Skin of body (tissue), 2 donors: Measurements from ENCODE around the gene CST7. TPM values are rescaled to one million over a fixed set of nuclear protein-coding genes. Genes with fewer than 3 reads are reported as not detected.
A peak's percentile ranks its signal among the peaks of the same experiment; 100 is the strongest.

Source experiments
- DNase-seq: peaks from one replicate; lab custom pipeline; 2025; lab: John Stamatoyannopoulos, UW
- total RNA-seq: library from RNA; depleted of rRNA; stranded (reverse); fragments of >200 nt; gene quantifications from one replicate; pipeline ENCODE4 v1.2.3, GENCODE V29; 2014

The CST7 gene
- total RNA-seq, 1 donor from 2014 or later: 9.4 TPM

DNA sequence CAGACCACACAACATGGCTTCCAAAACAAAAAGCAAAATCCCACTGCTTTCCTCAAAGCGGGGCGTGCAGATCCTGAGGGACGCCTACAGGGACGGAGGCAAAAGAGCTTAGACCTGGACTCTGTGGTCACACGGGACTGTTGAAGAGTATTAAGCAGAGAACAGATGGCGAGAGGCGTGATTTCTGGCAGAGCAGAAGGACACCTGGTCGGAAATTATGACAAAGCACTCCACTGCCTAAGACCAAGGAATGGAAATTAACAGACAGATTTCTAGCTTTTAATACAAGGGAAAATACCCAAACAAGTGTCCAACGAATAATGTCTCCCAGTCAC lies 15.4 kb downstream of the CST7 start:
- peak; percentile 11 for DNase-seq

DNA sequence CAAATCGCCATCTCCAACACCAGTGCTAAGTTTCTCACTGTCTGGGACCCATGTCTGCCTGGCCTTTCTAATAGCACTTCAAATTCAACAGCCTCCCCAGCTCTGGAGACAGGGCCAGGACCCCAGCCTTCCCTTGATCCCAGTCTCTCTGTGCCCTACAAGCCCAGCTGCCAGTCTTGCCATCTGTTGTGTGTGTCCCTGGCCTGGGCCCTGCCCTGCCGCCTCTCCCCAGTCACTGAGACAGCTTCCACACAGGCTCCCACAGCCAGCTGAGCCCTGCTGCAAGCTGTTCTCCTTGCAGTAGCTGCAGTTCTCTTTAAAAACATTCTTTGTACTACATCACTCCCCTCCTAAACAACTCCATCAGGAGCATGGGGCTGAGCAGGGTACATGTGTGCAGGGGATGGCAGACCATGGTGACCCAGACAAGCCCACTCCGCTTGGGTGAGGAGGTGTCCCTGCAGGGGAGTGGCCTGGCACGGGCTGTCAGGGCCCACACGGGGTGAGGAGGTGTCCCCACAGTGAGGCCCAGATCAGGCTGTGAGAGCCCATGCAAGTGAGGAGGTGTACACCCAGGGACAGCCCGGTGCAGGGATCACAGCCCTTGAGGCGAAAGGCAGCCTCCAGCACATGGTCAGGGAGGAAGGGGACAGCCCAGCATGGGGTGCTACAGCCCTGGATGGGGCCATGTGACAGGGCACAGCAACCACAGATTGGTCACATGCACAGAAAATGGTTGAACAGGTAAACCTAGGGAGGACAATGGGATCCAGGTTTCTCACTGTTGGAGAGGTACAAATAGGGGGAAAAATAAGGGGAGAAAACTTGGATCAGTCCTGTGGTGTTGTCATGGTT lies 16.2 kb downstream of the CST7 start:
- no peak for DNase-seq

DNA sequence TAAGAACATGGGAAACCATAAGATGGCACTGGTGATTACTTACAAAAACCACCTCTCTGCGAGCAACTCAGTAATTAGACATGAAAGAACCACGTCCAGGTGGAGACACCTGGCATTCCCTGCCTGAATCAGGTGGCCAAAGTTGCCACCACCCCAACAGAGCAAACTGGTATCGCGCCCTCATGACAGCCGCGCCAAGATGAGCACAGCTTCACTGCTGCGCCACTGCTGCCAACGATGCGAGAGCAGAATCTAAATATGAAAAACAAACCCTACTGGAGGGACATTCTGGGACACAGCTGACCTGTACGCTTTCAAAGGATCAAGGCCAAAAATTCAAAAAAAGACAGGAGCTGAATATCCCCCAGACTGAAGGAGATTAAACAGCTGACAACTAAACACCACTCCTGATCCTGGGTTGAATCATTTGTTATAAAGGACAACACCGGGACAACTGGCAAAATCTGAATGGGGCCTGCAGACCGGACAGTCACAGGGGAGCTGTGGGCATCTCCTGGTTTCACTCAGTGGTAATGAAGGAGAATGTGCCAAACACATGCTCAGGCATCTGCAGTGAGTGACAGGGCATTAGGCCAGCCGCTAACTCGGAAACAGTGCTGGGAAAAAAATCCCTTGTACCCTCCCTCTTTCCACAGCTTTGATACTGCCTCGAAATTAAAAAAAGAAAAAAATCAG lies 17.4 kb downstream of the CST7 start:
- no peak for DNase-seq

DNA sequence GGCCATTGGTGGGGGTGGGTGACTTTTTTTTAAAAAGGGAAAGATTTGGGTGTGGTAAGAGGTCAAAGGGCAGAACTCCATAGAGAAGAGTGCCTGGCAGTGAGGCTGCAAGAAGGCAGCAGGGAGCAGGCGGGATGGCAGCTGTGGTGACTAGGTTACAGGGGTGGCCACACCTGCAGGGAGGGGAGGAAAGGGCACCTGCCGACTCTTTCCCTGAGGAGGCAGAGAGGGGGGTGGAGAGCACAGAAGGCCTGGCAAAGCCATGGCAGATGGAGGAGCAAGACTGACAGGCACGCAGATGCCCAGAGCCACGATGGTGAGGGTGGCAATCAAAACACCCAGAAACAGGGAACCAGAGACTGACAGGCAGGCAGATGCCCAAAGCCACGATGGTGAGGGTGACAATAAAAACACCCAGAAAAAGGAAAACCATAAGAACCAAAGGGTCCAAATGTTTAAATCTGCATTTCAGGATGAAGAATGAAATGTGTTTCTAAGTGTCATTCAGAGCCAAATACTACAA lies 19.3 kb downstream of the CST7 start:
- no peak for DNase-seq

DNA sequence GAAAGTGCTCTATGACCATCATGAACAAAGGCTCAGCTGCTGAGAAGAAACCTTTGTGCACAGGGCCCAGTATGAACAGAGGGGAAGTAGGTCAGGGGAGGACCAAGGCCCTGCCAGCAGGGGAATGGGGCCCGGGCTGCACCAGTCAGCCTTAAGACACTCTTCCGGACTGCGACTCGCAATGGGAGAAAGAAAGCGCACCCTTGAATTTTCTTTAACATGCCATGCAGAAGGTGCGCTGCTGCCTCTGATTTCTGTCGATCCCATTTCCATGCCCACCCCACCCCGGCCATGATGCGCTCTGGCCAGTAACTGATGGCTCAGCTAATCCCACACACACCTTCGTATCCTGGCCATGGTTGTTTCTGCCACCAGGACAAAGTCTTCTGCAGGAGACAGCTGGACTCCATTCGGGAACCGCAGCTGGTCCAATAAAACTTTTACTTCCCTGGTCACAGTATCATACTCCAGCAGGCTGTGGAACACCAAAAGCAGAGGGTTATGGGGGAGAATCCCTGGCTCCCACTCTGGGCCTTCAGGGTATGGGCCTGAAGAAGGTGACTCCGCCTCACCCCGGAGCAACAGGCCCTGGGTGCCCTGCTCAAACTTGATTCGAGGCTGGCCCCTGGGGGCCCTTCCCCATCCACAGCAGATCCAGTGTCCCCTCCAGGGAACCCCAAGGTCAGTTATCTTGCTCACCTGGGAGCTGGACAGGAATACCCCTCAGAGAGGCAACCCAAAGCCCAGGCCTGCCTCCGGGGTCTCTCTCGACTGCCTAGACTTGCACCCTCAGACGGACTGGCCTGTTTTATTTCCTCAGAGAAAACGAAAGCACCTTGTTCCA lies 20.3 kb downstream of the CST7 start:
- DNase-seq: no peak

DNA sequence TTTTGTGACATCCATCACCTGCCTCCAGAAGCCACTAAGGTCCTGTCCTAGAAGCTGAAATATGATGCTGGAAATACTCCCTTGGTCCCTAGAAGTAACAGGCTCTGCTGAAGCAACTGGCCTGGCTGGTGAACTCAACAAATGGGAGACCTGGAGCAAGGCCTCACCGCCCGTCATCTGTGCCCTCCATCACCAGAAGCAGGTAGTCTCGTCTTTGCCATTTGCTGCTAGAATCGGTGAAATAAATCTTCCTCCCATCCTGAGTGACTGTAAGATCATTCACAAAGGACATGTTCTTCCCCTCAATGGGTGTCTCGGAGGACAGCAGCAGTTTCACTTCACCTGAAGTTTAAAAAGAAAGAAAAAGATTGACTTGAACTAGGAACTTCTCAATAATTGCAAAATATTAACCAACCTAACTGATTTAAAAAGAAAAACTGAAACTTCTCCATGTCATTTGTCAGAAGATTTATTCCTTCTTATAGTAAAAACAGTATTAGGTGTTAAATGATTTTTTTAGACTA lies 21.0 kb downstream of the CST7 start:
- DNase-seq: no peak

DNA sequence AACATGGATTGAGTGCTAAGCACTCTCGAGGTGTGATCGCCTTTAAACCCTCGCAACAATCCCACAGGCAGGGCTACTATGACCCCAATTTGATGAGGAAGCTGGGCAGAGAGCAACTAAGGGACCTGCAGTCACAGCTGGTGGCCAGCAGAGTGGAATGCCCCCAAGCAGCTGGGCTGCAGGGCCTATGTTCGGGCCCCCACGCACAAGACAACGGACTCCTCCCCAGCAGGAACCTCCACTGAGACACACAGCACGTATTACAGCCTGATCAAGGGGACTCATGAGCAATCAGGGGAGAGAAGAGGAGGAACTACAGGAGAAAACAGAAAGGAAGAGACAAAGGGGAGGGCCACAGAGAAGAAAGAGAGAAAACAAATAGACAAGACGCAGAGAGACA lies 21.7 kb downstream of the CST7 start:
- no peak for DNase-seq

DNA sequence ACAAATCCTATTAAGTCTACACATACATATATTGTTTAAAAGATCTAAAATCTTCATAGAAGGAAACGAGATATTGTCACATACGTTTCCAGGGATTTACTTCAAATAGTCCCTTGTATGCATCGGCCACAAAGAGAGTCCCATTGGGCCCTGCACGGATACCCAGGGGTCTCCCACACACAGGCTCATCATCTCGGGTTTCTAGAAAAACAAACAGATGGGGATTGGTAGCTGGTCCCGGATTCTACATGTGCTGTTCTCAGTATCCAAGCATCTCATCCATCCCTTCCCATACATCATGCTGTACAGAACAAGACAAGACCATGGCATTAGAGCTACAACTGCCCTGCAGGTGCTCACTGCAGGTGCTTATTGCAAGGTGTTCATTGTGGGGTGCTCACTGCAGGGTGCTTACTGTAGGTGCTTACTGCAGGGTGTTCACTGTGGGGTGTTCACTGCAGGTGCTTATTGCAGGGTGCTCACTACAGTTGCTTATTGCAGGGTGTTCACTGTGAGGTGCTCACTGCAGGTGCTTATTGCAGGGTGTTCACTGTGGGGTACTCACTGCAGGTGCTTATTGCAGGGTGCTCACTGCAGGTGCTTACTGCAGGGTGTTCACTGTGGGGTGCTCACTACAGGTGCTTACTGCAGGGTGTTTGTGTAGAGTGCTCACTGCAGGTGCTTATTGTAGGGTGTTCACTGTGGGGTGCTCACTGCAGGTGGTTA lies 22.5 kb downstream of the CST7 start:
- no peak for DNase-seq

DNA sequence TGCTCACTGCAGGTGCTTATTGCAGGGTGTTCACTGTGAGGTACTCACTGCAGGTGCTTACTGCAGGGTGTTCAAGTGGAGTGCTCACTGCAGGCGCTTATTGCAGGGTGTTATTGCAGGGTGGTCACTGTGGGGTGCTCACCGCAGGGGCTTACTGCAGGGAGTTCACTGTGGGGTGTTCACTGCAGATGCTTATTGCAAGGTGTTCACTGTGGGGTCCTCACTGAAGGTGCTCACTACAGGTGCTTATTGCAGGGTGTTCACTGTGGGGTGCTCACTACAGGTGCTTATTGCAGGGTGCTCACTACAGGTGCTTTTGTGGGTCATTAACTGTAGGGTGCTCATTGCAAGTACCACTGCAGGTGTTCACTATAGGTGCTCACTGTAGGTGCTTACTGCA lies 23.3 kb downstream of the CST7 start:
- no peak for DNase-seq

DNA sequence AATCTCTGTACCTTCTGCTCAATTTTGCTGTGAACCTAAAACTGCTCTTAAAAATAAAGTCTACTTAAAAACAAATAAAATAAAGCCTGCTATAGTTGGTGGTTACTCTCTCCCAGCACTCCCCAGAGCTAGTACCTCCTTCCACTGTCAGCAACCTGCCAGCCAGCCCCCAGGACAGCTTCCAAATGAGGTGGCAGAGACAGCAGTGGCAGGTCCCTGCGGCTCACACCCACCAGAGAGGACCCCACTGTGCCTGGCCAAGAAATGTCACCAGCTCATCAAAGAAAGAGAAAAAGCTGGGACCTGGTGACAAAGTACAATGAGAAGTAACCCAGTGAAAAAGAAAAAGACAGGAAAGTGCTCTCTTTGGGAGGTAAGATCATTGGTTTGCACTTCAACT lies 28.3 kb downstream of the CST7 start:
- no peak for DNase-seq

DNA sequence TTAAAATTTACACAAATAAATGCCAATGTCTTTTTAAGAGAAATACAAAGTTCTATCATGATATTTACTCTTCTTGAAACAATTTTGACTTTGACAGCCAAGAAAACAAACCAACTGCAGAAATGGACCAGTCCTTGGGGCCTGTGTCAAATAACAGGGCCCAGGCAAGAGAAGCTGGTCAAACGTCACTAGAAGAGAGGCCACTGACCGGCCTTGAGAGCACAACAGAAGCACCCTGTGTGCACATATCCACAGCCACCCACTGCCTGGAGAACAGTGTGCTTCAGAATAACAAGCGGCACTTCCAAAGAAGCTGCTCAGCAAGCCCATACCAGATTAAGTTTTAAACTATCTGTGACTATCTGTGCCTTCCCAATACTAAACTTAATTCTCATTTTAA lies 28.7 kb downstream of the CST7 start:
- DNase-seq: no peak

DNA sequence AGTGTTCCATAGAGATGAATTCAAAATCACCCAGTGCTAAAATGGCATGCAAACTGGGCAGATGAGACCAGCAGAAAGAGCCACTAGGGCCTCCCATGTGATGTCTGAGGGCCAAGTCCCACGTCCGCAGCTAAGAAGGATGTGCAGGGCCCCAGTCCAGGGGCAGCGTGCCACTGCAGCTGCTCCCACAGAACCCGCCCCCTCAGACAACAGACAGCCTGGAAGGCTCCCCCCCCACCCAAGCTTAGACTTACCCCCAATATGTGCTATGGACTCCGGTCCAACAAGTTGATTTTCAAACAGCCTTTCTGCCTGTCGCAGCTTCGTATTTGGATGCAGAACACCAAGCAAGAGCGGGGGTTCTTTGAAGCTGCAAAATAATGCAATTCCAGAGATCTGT lies 29.4 kb downstream of the CST7 start:
- no peak for DNase-seq

DNA sequence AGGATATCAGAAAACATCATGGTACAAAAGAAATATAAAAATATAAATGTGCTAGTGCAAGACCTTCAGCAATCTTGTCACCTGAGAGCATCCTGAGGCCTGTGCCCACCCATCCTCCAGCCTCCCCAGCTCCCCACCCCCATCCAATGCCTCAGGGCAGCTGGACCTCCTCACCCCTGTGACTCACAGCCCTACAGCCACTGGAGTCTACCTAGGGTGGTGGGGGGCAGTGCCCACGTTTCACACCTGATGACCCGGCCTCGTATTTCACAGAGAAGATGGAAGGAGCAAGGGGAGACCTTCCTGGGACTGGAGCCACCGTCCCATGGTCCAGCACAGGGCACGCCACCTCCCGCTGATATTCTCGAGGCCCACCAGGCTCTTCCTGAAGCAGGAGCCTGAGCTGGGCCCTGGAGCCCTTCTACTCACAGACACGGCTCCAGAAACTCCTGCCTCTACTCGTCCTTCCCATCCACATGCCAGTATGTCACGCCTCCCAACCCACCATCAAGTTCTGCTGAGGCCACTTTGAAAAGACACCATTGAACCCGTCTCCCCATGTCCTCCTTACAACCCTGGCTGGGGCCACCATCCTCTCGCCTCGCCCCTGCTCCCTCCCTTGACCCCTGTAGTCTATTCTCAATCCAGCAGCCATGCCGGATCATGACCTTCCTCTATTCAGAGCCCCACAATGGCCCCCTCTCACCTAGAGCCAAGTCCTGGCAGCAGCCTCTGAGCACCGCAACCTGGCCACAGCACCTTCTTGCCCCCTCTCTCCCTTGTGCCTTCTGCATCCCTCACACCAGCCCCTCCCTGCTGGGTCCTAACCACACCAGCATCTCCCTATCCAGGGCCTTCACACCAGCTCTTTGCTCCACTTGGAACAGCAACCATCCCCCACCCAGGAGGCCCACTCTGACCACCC lies 30.2 kb downstream of the CST7 start:
- DNase-seq: no peak

DNA sequence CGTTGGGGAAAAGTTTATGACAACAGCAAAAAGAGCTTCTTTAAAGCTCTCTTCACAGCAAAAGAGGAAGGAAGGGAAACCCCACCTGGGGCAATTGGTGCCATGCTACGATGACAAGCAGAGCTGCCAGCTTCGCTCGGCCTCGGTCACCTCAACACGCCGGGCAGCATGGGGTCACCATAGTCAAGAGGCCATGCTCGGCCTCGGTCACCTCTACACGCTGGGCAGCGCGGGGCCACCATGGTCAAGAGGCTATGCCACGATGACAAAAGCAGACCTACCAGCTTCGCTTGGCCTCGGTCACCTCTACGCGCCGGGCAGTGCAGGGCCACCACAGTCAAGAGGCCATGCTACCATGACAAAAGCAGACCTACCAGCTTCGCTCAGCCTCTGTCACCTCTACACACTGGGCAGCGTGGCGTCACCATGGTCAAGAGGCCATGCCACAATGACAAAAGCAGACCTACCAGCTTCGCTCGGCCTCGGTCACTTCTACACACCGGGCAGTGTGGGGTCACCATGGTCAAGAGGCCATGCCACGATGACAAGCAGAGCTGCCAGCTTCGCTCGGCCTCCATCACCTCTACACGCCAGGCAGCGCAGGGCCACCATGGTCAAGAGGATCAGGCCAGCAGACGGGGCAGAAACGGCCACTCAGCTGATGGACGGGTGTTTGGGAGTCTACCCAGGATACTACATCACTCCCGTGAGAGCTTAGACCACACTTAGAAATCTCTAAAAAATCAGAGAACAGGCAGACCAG lies 31.4 kb downstream of the CST7 start:
- DNase-seq: no peak

DNA sequence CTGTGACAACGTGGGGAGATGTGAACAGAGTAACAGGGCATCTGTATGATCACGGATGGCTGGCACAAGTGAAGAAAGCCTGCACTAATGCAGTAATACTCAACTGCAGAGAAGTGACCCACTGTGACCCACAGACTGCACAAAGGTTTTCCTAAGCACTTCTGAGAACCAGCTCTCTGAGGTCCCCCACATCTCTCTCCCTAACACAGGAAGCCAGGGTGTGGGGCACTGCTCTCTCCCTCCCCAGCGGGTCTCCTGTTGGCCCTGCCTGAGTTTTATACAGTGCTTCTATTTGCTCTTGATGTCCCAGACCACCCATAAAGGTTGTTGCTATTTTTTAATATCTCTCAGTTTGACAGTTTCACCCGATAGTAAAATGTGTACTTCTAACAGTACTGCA lies 32.2 kb downstream of the CST7 start:
- no peak for DNase-seq

DNA sequence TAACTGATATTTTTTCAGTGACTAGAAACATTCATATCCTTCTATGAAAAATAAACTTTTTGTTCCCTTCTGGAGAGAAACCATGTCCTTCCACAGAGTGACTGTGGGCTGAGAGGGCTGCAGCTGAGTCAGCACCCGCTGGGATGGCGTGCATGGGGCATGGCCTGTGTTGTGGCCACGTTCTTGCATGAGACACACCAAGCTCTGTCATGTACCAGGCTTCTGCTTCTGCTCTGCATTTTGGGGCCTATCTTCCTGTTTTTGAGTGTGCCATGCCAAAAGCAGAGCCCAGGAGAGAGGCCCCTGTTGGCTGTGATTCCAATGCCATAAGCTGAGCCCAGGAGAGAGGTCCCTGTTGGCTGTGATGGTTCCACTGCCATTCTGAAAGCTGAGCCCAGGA lies 32.7 kb downstream of the CST7 start:
- DNase-seq: no peak

DNA sequence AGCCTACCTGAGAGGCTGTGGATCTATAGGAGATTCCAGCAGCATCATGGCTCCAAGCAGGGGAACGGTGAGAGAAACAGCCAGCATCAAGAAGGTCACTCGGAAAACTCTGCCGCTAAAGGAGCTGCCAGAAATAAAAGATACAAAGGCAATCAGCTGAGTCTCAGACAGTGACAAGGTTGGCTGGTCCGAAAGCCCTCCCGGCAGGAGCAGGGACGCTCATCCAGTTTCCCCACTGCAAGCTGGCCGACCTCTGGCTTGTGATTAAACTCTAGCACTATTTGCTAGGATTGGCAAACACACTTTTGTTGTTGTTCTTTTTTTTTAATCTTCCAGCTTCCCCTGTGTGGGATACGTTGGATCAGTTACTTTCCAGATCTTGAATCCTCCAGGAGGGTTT lies 34.8 kb downstream of the CST7 start:
- no peak for DNase-seq

DNA sequence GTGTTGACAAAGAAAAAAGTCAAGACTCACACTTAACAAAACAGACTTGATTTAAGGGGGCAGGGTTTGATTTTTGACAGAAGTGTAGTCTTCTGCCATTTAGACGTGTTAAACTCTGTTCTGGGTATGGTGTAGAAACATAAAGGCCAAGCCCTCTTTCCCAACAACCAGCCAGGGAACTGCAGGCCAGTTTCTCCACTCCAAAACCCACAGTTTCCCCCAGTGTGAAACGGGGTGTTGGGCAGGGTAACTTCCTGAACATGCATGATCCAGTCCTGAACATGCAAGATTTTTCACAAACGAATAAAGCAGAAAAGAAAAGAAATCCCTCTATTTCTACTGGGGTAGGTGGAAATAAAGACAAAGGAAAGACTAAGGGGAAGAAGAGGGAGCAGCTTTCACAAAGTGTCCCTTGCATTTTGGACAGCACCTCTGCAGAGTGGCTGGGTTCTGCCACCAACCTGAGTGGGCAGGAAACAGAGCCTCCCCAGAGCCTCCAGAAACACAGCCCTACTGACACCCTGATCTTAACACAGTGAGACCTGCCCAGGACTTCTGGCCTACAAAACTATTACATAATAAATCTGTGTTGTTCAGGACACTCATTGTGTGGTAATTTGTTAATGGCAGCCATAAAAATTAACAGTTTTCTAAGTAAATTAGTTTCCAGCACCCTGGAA lies 36.0 kb downstream of the CST7 start:
- no peak for DNase-seq

DNA sequence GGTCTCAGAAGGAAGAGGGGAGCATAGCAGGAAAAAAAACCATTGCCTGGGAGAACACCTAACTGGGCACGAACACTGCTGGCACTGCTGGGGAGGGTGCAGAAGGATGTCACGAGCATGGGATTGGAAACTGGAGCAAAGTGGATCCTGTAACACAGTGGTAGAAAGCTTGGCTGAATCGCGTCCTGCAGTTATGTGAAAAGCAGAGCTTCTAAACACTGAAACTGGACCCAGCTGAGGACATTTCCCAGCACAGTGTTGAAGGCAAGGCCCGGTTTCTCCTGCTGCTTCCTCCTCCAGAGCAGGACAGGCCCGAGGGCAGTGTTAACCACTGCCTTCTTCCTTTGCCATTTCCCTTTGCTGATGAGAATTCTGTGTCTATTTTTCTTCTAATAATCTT lies 36.7 kb downstream of the CST7 start:
- no peak for DNase-seq
